ENCODE data around the gene ZKSCAN7.

DNA sequence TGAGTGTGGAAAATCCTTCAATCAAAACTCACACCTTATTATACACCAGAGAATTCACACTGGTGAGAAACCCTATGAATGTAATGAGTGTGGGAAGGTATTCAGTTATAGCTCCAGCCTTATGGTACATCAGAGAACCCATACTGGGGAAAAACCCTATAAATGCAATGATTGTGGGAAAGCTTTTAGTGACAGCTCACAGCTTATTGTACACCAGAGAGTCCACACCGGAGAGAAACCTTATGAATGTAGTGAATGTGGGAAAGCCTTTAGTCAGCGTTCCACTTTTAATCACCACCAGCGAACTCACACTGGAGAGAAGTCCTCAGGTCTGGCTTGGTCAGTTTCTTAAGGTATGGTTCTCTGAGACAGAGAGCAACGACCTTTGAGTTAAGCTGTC is 16.0 kb downstream of the ZKSCAN7 start:
- no peak for TF ChIP-seq POLR2AphosphoS5 (IDR thresholded peaks at IDR 0.05; ENCODE audit: borderline replicate concordance, low read depth, low read length)
- TF ChIP-seq EZH2 (IDR thresholded peaks at IDR 0.05): no peak

Data from SK-N-MC (cell line).